HG03354 (cell line): ENCODE data around the gene FUT6.
"Not testable (repeated sequence)": the region's sequence is repeated elsewhere in the genome, so short reads cannot be mapped to it uniquely, and the experiment has no call there.

Experiments
- ATAC-seq: cut with Tn5 transposase; IDR thresholded peaks from one replicate; pipeline ENCODE4 v1.9.1; 2021; ENCODE audit warnings: mild to moderate bottlenecking; ENCODE audit not compliant: unreplicated experiment, poor library complexity, severe bottlenecking

FUT6 gene, protein sequence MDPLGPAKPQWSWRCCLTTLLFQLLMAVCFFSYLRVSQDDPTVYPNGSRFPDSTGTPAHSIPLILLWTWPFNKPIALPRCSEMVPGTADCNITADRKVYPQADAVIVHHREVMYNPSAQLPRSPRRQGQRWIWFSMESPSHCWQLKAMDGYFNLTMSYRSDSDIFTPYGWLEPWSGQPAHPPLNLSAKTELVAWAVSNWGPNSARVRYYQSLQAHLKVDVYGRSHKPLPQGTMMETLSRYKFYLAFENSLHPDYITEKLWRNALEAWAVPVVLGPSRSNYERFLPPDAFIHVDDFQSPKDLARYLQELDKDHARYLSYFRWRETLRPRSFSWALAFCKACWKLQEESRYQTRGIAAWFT

DNA sequence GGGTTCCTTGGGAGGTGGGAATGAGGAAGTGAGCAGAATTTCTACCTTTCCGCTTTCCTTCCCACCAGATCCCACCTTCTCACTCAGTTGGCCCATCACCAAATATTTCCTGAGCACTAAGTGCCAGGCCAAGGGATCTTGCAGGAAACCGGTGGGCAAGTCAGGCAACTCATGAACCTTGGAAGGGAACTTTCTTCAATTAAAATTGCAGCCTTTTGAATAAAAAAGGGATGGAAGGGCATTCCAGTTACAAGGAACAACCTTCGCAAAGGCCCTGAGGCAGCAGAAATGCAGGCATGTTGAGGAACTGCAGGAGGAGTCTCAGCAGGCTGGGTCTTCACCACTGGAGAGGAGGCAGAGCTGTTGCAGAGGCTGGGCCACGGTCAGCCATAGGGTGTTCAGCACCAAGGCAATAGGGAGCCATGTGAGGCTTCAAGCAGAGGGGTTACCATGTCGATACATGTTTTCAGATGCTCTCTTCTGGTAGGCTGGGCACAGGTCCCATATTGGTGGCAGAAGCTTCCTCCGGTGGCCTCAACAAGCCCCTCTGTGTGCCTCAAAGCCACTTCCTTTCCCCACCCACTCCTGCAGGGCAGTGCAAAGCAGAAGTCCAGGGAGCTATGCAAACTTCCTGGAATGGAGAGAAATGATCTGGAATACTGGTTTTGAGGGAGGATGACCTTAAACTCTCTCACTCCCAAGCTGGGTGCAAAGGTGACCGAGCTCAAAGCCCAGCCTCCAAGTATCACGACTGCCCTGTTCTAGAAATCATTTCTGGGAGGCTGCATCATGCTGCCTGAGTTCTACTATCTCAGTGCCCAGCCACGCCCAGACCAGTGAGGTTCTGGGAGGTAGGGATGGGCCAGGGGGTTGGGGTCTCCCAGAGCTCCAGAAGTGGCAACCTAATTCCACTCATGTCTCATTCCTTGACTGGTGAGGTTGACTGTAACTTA lies at the start of gene FUT6:
FUT6 (minus strand) TSS at position 638 of the 953 bp plus-strand sequence. CDS start 7,135 bp downstream, outside the sequence.
- no peak for ATAC-seq

DNA sequence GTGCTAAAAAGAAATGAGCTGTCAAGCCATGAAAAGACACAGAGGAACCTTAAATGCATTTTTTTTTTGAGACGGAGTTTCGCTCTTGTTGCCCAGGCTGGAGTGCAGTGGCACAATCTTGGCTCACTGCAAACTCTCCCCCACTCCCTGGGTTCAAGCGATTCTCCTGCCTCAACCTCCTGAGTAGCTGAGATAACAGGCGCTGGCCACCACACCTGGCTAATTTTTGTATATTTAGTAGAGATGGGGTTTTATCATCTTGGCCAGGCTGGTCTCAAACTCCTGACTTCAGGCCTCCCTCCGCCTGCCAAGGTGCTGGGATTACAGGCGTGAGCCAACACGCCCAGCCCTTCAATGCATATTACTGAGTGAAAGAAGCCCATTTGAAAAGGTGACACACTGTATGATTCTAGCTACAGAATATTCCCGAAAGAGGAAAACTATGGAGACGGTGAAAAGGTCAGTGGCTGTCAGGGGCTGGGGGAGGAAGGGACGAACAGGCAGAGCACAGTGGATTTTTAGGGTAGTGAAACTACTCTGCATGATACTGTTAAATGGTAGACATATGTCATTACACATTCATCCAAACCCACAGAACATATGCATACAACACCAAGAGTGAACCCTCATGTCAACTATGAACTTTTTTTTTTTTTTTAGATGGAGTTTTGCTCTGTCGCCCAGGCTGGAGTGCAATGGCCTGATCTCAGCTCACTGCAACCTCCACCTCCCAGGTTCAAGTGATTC lies 44.7 kb upstream of the FUT6 start:
- not testable (repeated sequence) for ATAC-seq

DNA sequence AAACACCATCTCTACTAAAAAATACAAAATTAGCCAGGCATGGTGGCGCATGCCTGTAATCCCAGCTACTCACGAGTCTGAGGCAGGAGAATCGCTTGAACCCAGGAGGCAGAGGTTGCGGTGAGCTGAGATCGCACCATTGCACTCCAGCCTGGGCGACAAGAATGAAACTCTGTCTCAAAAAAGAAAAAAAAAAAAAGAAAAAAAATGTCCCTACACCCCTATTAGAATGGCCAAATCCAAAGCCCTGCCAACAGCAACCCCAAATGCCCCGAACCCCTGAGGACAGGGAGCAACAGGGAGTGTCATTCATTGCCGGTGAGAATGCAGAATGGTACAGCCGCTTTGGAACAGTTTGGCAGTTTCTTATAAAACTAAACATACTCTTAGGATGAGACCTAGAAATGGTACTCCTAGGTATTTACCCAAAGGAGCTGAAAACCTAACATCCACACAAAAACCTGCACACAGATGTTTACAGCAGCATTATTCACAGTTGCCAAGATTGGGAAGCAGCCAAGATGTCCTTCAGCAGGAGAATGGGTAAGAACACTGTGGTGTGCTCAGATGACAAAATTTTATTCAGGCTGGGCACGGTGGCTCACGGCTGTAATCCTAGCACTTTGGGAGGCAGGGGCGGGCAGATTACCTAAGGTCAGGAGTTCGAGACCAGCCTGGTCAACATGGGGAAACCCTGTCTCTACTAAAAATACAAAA lies 43.8 kb upstream of the FUT6 start:
- ATAC-seq: not testable (repeated sequence)

DNA sequence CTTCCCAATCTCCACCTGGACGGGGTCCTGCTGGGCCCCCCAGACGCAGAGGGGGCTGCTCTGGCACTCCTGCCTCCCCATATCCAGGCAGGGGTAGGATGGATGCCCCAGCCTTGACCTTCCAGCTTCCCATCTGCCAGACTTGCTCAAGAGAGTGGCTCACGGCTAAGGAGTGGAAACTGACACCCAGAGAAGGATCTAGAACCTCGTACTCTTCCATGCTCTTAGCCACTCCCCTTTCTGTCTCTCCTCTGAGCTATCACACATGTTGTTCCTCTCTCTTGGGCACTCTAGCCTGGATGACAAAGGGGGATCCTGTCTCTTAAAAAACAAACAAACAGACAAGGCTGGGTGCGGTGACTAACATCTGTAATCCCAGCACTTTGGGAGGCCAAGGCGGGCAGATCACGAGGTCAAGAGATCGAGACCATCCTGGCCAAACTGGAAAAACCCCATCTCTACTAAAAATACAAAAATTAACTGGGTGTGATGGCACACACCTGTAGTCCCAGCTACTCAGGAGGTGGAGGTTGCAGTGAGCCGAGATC lies 43.0 kb upstream of the FUT6 start:
- no peak for ATAC-seq

DNA sequence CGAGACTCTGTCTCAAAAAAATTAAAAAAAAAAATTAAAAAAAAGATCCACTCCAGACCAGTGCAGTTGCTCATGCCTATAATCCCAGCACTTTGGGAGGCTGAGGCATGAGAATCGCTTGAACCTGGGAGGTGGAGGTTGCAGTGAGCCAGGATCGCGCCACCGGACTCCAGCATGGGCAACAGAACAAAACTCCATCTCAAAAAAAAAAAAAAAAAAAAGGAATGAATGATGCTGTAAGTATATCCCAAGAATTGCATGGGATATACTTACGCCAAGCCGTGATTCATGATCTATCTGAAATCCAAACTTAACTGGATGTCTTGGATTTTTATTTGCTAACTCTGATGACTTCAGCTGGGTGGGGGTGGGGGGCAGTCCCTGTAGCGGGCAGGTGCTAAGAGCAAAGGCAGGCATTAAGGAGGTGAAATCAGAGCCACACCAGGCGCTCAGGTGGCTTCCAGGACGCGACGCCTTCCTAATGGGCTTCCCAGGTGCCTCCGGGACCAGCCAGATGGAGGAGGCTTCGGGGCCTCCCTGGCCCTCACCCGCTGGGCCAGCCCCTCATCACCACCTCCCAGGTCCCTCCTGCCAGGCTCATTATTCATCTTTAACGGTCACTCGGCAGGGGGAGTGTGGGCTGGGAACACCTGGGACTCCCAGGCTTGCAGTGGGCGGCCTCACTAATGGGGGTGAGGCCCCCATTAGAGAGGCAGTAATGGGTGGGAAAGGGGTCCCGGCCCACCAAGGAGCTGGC lies 42.2 kb upstream of the FUT6 start:
- no peak for ATAC-seq

DNA sequence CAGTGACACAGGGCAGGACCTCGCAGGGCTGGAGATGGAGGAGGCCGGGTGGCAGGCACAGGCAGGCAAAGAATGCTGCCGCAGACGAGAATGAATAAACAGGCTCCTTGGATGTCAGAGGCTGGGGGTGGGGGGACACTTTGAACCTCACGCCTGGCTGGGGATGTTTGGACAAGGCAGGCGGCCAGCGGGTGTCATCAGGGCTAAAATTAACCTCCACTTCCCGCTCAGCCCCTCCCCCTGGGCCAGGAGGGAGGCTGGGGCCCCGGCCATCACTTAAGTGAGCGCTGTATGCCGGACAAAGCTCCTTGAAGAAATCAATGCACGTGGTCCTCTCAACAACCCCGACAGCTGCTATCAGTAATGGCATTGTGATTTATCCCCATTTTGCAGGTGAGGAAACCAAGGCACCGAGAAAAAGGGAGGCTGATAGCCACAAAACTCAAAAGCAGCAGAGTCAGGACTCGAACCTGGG lies 41.1 kb upstream of the FUT6 start:
- ATAC-seq: no peak

DNA sequence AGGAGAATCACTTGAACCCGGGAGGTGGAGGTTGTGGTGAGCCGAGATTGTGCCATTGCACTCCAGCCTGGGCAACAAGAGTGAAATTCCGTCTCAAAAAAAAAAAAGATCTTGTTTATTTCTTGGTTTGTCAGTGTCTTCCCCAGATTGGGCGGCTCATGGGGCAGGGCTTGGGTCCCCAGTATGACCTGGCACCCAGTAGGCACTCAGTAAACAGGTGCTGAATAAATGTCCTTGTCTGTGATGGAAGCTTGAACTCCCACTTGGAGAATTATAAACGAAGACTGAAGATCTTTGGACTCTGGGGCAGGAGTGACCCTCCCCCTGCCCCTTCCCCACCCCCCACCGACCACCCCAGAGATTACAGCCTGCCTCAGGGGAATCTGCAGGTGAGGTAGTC lies 40.7 kb upstream of the FUT6 start:
- ATAC-seq: no peak

DNA sequence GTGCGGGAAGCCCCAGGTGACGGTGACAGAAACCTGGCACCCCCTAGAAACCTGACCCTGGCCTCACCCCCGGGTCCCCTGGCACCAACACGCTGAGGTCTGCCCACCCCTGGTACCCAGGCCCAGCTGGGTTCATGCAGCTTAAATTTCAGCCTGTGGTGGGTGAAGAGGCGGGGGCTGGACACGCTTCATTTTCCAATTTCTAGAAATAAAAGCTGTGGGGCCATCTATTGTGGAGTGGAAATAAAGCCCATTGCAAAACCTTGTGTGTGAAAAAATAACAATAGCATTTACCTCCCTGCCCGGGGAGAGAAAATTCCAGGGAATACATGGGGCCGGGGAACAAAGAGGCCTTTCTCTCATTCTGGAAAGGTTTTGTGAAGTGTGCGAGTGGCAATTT lies 38.4 kb upstream of the FUT6 start:
- no peak for ATAC-seq

DNA sequence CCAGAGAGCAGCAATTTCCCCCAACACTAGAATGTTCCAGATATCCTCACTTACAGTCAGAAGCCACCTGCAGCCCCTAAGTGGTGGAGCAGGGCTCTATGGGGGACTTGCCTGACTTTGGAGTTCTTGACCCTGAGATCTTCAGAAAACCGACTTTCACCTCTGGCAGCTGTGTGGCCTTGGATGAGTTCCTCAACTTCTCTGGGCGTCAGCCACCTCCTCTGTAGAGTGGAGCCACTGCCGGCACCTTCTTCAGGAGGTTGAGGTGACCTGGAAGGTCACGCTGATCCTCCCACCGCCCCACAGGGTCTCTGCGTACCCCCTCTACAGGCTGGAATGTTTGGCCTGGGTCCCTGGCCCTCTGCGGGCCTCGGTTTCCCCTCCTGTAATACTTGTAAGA lies 37.9 kb upstream of the FUT6 start:
- no peak for ATAC-seq

DNA sequence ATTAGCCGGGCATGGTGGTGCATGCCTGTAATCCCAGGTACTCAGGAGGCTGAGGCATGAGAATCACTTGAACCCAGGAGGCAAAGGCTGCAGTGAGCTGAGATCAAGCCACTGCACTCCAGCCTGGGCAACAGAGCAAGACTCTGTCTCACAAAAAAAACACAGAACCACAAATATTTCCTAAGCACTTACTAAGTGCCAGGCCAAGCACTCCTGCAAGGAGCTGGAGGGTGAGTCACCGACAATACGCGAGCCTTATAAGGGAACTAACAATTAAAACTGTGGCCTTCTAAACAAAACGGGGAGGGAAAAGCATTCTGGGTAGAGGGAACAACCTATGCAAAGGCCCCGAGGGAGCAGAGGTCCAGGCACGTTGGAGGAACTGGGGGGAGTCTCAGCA lies 35.0 kb upstream of the FUT6 start:
- ATAC-seq: not testable (repeated sequence)

DNA sequence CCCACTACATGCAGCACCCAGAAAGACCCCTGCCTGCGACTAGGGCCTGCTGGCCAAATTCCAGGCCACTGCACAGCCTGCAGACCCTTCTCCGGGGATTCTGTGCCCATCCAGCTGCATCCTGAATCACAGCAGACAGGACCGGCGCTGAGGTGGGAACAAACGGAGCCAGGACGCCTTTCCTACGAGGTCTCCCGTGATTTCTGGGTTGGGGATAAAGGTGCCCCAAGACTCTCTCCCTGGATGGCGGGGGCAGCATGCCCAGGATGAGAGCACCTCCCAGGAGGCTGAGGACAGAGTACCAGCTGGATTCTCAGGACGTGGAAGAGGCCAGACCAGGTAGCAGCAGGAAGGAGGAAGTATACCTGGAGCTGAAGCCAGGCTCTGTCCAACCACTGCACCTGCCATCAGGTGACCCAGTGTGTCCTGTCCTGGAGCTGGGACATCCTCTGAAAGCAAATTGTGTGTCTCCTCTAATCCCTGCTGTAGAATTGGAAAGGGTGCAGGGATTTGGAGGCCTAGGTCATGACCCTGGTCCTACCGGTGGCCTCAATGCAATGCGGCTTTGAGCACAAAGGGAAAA lies 34.2 kb upstream of the FUT6 start:
- no peak for ATAC-seq

DNA sequence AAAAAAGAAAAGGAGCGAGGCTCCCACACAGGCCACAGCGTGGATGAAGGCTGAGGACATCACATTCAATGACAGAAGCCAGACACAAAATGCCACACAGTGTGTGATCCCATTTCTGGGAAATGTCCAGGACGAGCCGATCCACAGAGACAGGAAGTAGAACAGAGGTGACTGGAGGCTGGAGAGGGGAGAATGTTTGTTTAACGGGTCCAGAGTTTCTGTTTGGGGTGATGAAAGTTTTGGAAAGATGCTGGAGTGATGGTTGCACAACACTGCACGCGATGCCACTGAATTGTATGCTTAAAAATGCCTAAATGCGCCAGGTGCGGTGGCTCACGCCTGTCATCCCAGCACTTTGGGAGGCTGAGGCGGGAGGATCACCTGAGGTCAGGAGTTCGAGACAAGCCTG lies 31.5 kb upstream of the FUT6 start:
- ATAC-seq: no peak

DNA sequence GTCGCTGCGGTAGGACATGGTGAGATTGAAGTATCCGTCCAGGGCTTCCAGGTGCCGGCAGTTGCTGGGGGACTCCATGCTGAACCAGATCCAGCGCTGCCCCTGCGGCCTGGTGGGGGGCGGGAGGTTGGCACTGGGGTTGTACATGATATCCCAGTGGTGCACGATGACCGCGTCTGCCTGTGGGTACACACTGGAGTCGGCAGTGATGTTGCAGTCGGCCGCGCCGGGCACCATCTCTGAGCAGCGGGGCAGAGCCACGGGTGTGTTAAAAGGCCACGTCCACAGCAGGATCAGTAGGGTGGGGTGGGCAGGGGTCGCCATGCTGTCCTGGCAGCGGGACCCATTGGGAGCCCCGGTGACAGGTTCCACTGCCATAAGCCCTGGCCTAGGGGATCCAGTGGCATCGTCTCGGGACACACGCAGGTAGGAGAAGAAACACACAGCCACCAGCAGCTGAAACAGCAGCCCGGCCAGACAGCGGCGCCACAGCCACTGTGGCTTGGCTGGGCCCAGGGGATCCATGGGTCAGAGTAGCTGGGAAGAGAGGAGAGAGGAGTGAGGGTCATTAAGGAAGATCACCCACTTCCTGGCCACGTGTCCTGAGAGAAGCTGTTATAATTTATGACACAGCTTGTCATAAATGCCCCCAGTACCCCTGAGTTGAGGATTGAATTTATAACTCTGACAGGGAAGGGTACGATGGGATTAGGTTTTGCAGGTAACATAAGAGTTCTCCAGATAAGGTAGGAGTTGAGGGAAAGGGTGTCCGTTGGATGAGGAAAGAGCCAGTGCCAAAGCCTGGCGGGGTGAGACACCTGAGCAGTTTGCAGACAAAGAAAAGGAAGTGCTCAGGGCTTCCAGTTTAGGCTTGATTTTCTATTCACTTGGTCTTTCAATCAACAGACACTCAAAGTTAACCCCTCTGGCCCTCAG lies 28.0 kb upstream of the FUT6 start:
- no peak for ATAC-seq

DNA sequence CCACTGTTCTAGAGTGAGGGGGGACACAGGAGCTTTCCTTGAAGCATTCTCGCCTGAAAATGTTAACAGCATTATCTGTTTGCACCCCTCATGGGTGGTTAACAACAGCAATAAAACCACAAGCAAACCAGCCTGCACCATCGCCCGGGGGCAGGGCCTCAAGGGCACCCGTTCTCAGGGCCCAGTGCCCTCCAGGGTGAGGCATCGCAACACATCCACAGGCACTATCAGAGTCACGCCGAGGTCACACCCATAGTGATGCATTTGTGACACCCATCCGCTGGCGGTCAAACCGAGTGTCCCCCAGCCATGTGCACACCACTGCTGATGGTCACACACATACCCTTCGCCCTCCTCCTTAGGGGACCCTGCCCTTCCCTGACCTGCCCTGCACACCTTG lies 26.3 kb upstream of the FUT6 start:
- ATAC-seq: no peak

DNA sequence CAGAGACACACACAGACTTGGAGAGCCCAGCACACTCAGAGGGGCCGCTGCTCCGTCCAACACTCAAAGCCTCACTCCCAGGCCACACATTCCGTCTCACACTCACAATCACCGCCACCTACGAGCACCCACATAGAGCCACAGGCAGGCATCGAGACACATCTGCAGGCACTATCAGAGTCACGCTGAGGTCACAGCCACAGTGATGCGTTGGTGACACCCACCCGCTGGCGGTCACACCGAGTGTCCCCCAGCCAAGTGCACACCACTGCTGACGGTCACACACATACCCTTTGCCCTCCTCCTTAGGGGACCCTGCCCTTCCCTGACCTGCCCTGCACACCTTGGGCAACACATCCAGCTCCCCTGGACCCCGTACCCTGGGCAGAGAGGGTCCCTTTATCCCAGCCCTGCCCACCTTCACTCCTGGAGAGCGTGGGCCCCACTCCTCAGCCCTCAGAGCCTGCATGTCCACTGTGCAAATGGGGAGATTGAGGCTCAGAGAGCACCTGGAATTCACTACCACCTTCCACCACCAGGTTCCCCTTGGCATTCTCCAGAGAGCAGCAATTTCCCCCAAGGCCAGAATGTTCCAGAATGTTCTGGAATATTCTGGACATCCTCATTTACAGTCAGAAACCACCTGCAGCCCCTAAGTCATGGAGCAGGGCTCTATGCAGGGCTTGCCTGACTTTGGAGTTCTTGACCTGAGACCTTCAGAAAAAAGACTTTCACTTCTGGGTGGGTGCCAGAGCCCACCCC lies 25.4 kb upstream of the FUT6 start:
- ATAC-seq: no peak

DNA sequence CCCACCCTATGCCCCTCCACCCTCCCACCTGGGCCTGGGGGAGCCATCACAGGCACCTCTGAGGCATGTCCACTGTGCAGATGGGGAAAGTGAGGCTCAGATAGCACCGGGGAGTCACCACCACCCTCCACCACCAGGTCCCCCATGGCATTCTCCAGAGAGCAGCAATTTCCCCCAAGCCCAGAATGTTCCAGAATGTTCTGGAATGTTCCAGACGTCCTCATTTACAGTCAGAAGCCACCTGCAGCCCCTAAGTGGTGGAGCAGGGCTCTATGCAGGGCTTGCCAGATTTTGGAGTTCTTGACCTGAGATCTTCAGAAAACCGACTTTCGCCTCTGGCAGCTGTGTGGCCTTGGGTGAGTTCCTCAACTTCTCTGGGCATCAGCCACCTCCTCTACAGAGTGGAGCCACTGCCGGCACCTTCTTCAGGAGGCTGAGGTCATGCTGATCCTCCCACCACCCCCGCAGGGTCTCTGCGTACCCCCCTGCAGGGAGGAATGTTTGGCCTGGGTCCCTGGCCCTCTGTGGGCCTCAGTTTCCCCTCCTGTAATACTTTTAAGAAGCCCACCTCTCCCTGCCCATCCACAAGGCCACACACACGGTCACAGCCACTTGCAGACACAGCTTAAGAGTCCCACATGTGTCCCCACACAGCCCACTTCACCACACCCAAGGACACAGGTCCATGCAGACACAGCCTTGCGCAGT lies 24.7 kb upstream of the FUT6 start:
- ATAC-seq: no peak
